Activated gamma-delta T cell treated with anti-CD3 and anti-CD28 coated beads, Interleukin-2, amount 50 U/mL, for 16 hours (primary cell): ENCODE results near the gene FOSB.
A peak's percentile ranks its signal among the peaks of the same experiment; 100 is the strongest.
"Not testable (repeated sequence)": the region's sequence is repeated elsewhere in the genome, so short reads cannot be mapped to it uniquely, and the experiment has no call there.

Source experiments
- DNase-seq: peaks from one replicate; pipeline ENCODE4 v3.0.0-alpha.2; 2020; ENCODE audit warnings: low read depth

The FOSB gene

GRCh38 chr19:45467456-45468158 lies at the start of gene FOSB:
TSS of gene FOSB (plus strand) at chr19:45467996. CDS start at chr19:45468587, 591 bp downstream.
- peak; percentile 89 for DNase-seq

- DNase-seq = no peak
Observed at GRCh38 chr19:45418802-45419201, 49.0 kb upstream of the FOSB start.

GRCh38 chr19:45419396-45419795 lies 48.4 kb upstream of the FOSB start:
- no peak for DNase-seq

GRCh38 chr19:45419895-45420294 lies 47.9 kb upstream of the FOSB start:
- DNase-seq = no peak

GRCh38 chr19:45420356-45420755 lies 47.4 kb upstream of the FOSB start:
- DNase-seq = no peak

GRCh38 chr19:45420871-45421270 lies 46.9 kb upstream of the FOSB start:
- DNase-seq = no peak

GRCh38 chr19:45421947-45422498 lies 45.8 kb upstream of the FOSB start:
- no peak for DNase-seq

- DNase-seq = peak; percentile 62
Observed at GRCh38 chr19:45423033-45423588, 44.7 kb upstream of the FOSB start.

GRCh38 chr19:45423589-45424190 lies 44.1 kb upstream of the FOSB start, which contains the start of gene ERCC1:
TSS of gene ERCC1 (minus strand) at chr19:45423917. CDS start at chr19:45423374, 543 bp downstream.
- no peak for DNase-seq

- no peak for DNase-seq
Observed at GRCh38 chr19:45424191-45425058, 43.4 kb upstream of the FOSB start.

- no peak for DNase-seq
Observed at GRCh38 chr19:45428384-45429231, 39.2 kb upstream of the FOSB start.

GRCh38 chr19:45429896-45430295 lies 37.9 kb upstream of the FOSB start:
- DNase-seq = not testable (repeated sequence)

- not testable (repeated sequence) for DNase-seq
Observed at GRCh38 chr19:45431008-45431407, 36.8 kb upstream of the FOSB start.

GRCh38 chr19:45432543-45432942 lies 35.3 kb upstream of the FOSB start:
- DNase-seq = not testable (repeated sequence)

- no peak for DNase-seq
Observed at GRCh38 chr19:45437328-45437727, 30.5 kb upstream of the FOSB start.

GRCh38 chr19:45439190-45439568 lies 28.6 kb upstream of the FOSB start:
- DNase-seq = no peak

GRCh38 chr19:45439569-45440258 lies 28.1 kb upstream of the FOSB start:
- DNase-seq = peak; percentile 79

- no peak for DNase-seq
Observed at GRCh38 chr19:45440259-45440638, 27.5 kb upstream of the FOSB start.

GRCh38 chr19:45440873-45441654 lies 26.7 kb upstream of the FOSB start:
- DNase-seq = no peak

- DNase-seq = no peak
Observed at GRCh38 chr19:45442408-45442777, 25.4 kb upstream of the FOSB start.
